Lower leg skin (tissue), 4 donors: ENCODE results near the gene SCN8A. TPM values are rescaled to one million over a fixed set of nuclear protein-coding genes. Genes with fewer than 3 reads are reported as not detected.
"Not testable (repeated sequence)": the region's sequence is repeated elsewhere in the genome, so short reads cannot be mapped to it uniquely, and the experiment has no call there.

Source experiments
- DNase-seq, 2 donors: peaks; one replicate each; pipeline ENCODE4 v3.0.0-alpha.2; 2019; ENCODE audit warnings: low spot score in 2 of 2
- H3K4me3 ChIP-seq: fragments of 200-600 bp; sonication (generic); 2 replicates; pipeline ENCODE4 v1.5.1; 2017; ENCODE audit warnings: mild to moderate bottlenecking, low read depth; ENCODE audit not compliant: poor library complexity, severe bottlenecking
- CTCF ChIP-seq, 3 donors: fragments of 450-650 bp; IDR thresholded peaks; one replicate each; pipeline ENCODE4 v1.5.1; 2016; ENCODE audit warnings: antibody characterized with exemption in 3 of 3, mild to moderate bottlenecking in 3 of 3, moderate library complexity in 2 of 3
- POLR2A ChIP-seq, 2 donors: fragments of 450-650 bp; IDR thresholded peaks; one replicate each; pipeline ENCODE4 v1.6.1; 2016 to 2017; ENCODE audit warnings: antibody characterized with exemption in 2 of 2, mild to moderate bottlenecking in 1 of 2, moderate library complexity in 1 of 2
- WGBS, 2 donors: methylation state at CpG; one replicate each; pipeline ENCODE4 v1.1.5; 2018; 5-methylcytosine and 5-hydroxymethylcytosine counted together
- intact Hi-C: fragments of 100-400 bp; cut with DNase I; formaldehyde crosslinking; loops from one replicate; pipeline ENCODE4 v1.15.0; 2023; ENCODE audit warnings: low total_unique reads
- total RNA-seq, 4 donors: library from RNA; depleted of rRNA; stranded (reverse); fragments of >200 nt; gene quantifications; one replicate each; pipeline ENCODE4 v1.1.0, GENCODE V29; 2016

Gene SCN8A
- total RNA-seq, 4 donors from 2014 or later = 0.42 to 0.80 (median 0.65) TPM

GRCh38 chr12:51793201-51793600 lies 202.2 kb downstream of the SCN8A start:
- no peak for DNase-seq
- 89 to 92% methylated on average over 1 of the region's 1 CpG for WGBS, 2 donors
- TF ChIP-seq POLR2A (IDR thresholded peaks at IDR 0.05) (no peak), CTCF (IDR thresholded peaks at IDR 0.05) (no peak)
- no peak overlapping the region for H3K4me3 ChIP-seq
- intact Hi-C loops = no loop called here

GRCh38 chr12:51797301-51797700 lies 206.3 kb downstream of the SCN8A start:
- DNase-seq = no peak
- no peak for TF ChIP-seq CTCF (IDR thresholded peaks at IDR 0.05)
- no peak for TF ChIP-seq POLR2A (IDR thresholded peaks at IDR 0.05)
- H3K4me3 ChIP-seq = no peak overlapping the region
- intact Hi-C loops = no loop called here
- WGBS, 2 donors = 79 to 84% methylated on average over 6 of the region's 6 CpGs

- DNase-seq, intact Hi-C loops, H3K4me3 ChIP-seq: not testable (repeated sequence)
- WGBS, 2 donors = 97 to 100% methylated on average over 4 of the region's 4 CpGs
Observed at GRCh38 chr12:51798051-51798450, 207.0 kb downstream of the SCN8A start.

GRCh38 chr12:51798501-51798900 lies 207.5 kb downstream of the SCN8A start:
- TF ChIP-seq CTCF (IDR thresholded peaks at IDR 0.05) (no peak), POLR2A (IDR thresholded peaks at IDR 0.05) (no peak)
- H3K4me3 ChIP-seq = no peak overlapping the region
- intact Hi-C loops = no loop called here
- WGBS, 2 donors = 87 to 100% methylated on average over 1 of the region's 1 CpG
- DNase-seq = no peak

GRCh38 chr12:51801027-51801426 lies 210.0 kb downstream of the SCN8A start:
- no peak overlapping the region for H3K4me3 ChIP-seq
- DNase-seq = no peak
- intact Hi-C loops = no loop called here
- TF ChIP-seq POLR2A (IDR thresholded peaks at IDR 0.05) (no peak), CTCF (IDR thresholded peaks at IDR 0.05) (no peak)
- WGBS, 2 donors = 94 to 100% methylated on average over 1 of the region's 1 CpG

- intact Hi-C loops = no loop called here
- 92 to 96% methylated on average over 16 of the region's 16 CpGs for WGBS, 2 donors
- TF ChIP-seq CTCF (IDR thresholded peaks at IDR 0.05) (no peak), POLR2A (IDR thresholded peaks at IDR 0.05) (no peak)
Observed at GRCh38 chr12:51806896-51807295, 215.9 kb downstream of the SCN8A start.

More at GRCh38 chr12:51806896-51807295, 215.9 kb downstream of the SCN8A start:
- no peak overlapping the region for H3K4me3 ChIP-seq
- DNase-seq = no peak
